IPS-20b (cell line): ENCODE measurements around the gene MAP2K7.
A peak's percentile ranks its signal among the peaks of the same experiment; 100 is the strongest.
"Not testable (repeated sequence)": the region's sequence is repeated elsewhere in the genome, so short reads cannot be mapped to it uniquely, and the experiment has no call there.

Source experiments
- H3K27ac ChIP-seq: one replicate; pipeline ENCODE4 v1.5.1; 2013; ENCODE audit warnings: low read length
- H3K27me3 ChIP-seq: 2 replicates; pipeline ENCODE4 v1.6.1; 2013; ENCODE audit warnings: mild to moderate bottlenecking, low read length, inconsistent platforms; ENCODE audit not compliant: insufficient read depth
- H3K36me3 ChIP-seq: 2 replicates; pipeline ENCODE4 v1.6.1; 2013; ENCODE audit warnings: low read depth, mild to moderate bottlenecking, inconsistent platforms, low read length, moderate library complexity; ENCODE audit not compliant: insufficient read depth
- H3K4me1 ChIP-seq: 2 replicates; pipeline ENCODE4 v1.6.1; 2013; ENCODE audit warnings: mild to moderate bottlenecking, control low read depth, inconsistent platforms, low read length, moderate library complexity; ENCODE audit not compliant: insufficient read depth
- H3K4me3 ChIP-seq: 2 replicates; pipeline ENCODE4 v1.5.1; 2013; ENCODE audit warnings: mild to moderate bottlenecking, low read length, inconsistent platforms
- H3K9ac ChIP-seq: 2 replicates; pipeline ENCODE4 v1.6.1; 2013; ENCODE audit warnings: low read depth, mild to moderate bottlenecking, inconsistent platforms, low read length, moderate library complexity
- H3K9me3 ChIP-seq: 2 replicates; pipeline ENCODE4 v1.6.1; 2013; ENCODE audit warnings: mild to moderate bottlenecking, low read depth, low read length, inconsistent platforms; ENCODE audit not compliant: insufficient read depth

Gene MAP2K7

GRCh38 chr19:7913652-7914051, 10.0 kb downstream of the MAP2K7 start:
- Histone ChIP-seq H3K4me1 (no peaks in the 10 kb centered on the region), H3K27ac (no peak overlapping the region), H3K4me3 (no peak overlapping the region), H3K27me3 (peaks cover 45% of the 10 kb centered on the region), H3K9me3 (no peaks in the 10 kb centered on the region), H3K36me3 (peaks cover 20% of the 10 kb centered on the region), H3K9ac (no peak overlapping the region)

DNA sequence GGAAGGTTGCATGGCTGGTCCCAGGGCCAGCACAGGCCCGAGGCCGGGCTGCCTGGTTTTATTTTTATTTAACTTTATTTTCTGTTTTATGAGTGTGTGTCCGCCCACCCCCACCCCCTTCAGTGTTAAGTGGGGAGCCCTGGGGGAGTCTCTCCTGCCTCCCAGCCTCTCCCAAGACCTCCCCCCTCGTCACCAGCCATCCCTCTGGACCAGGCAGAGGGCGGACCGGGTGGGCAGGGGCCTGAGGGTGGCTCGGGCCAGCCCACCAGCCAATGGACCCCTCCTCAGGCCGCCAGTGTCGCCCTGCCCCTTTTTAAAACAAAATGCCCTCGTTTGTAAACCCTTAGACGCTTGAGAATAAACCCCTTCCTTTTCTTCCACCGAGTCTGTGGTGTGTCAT, 10.4 kb downstream of the MAP2K7 start:
- Histone ChIP-seq H3K4me1 (no peaks in the 10 kb centered on the region), H3K9me3 (no peaks in the 10 kb centered on the region), H3K27me3 (peaks cover 50% of the 10 kb centered on the region), H3K36me3 (peaks cover 20% of the 10 kb centered on the region), H3K9ac (no peak overlapping the region), H3K4me3 (no peak overlapping the region), H3K27ac (no peak overlapping the region)

GRCh38 chr19:7914598-7915045, 10.9 kb downstream of the MAP2K7 start, which contains the start of gene TGFBR3L:
TGFBR3L (plus strand) TSS chr19:7914830.
- Histone ChIP-seq H3K36me3 (peaks cover 20% of the 10 kb centered on the region), H3K9ac (no peak within 1 kb of the TSS), H3K27me3 (peaks cover 52% of the 10 kb centered on the region), H3K9me3 (no peaks in the 10 kb centered on the region), H3K4me3 (no peak within 1 kb of the TSS; the same call in 1 of the 2 replicates), H3K27ac (no peak within 1 kb of the TSS), H3K4me1 (no peaks in the 10 kb centered on the region; the same call in 1 of the 2 replicates)

DNA sequence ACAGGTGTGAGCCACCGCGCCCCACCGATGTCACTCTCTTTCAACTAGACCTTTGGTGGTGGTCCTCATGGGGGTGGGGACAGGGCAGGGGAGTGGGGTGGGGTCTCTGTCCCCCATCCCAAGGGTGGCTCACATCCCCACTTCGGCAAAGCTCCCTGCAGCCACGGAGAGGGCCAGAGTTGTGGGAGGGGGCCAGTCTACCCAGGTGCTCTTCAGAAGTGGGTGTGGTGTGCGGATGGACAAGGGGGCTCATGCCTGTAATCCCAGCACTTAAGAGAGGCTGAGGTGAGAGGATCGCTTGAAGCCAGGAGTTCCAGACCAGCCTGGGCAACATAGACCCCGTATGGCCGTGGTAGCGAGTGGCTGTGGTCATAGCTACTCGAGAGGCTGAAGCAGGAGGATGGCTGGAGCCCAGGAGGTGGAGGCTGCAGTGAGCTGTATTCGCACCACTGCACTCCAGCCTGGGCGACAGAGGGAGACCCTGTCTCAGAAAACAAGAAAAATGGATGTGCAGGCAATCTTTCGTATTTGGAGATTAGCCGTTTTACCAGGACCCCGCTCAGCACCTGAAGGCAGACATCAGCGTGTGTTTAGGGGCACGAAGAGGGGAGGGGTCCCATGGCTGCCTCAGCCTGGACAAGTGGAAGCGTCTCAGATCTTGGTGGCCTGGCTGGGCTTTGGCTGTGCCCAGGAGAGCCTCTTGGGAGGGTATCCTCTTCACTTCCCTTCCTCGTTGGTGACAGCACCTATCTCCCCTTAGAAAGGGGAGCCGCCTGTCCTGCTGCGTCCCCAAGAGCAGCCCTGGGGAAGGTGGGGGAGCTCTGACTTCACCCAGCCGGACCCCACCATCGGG, 11.8 kb downstream of the MAP2K7 start:
- peaks cover 52% of the 10 kb centered on the region for H3K27me3 ChIP-seq
- H3K9me3 ChIP-seq: no peaks in the 10 kb centered on the region
- H3K4me1 ChIP-seq: no peaks in the 10 kb centered on the region; the same call in 1 of the 2 replicates
- H3K9ac ChIP-seq: no peak overlapping the region
- no peak overlapping the region for H3K27ac ChIP-seq
- H3K4me3 ChIP-seq: peak overlapping the region; percentile 47; the same call in 1 of the 2 replicates
- peaks cover 16% of the 10 kb centered on the region for H3K36me3 ChIP-seq

GRCh38 chr19:7916103-7916954, 12.7 kb downstream of the MAP2K7 start:
- Histone ChIP-seq H3K27me3 (peaks cover 52% of the 10 kb centered on the region), H3K4me1 (no peaks in the 10 kb centered on the region; the same call in 1 of the 2 replicates), H3K36me3 (peaks cover 9% of the 10 kb centered on the region), H3K4me3 (peak overlapping the region; percentile 65; the same call in 1 of the 2 replicates), H3K9ac (no peak overlapping the region), H3K27ac (no peak overlapping the region), H3K9me3 (no peaks in the 10 kb centered on the region)

GRCh38 chr19:7916955-7917266, 13.2 kb downstream of the MAP2K7 start:
- Histone ChIP-seq H3K27me3 (peaks cover 52% of the 10 kb centered on the region), H3K36me3 (peaks cover 4% of the 10 kb centered on the region; the same call in 1 of the 2 replicates), H3K27ac (no peak overlapping the region), H3K4me3 (peak overlapping the region; percentile 65), H3K9ac (no peak overlapping the region; the same call in 1 of the 2 replicates), H3K9me3 (no peaks in the 10 kb centered on the region), H3K4me1 (no peaks in the 10 kb centered on the region; the same call in 1 of the 2 replicates)

- no peaks in the 10 kb centered on the region; the same call in 1 of the 2 replicates for H3K4me1 ChIP-seq
- H3K9ac ChIP-seq: no peak overlapping the region
- peaks cover 52% of the 10 kb centered on the region for H3K27me3 ChIP-seq
- H3K9me3 ChIP-seq: no peaks in the 10 kb centered on the region
- no peak overlapping the region for H3K27ac ChIP-seq
- peak overlapping the region; percentile 65 for H3K4me3 ChIP-seq
- H3K36me3 ChIP-seq: peaks cover 7% of the 10 kb centered on the region; the same call in 1 of the 2 replicates
Measured at GRCh38 chr19:7917267-7918061, 13.8 kb downstream of the MAP2K7 start.

DNA sequence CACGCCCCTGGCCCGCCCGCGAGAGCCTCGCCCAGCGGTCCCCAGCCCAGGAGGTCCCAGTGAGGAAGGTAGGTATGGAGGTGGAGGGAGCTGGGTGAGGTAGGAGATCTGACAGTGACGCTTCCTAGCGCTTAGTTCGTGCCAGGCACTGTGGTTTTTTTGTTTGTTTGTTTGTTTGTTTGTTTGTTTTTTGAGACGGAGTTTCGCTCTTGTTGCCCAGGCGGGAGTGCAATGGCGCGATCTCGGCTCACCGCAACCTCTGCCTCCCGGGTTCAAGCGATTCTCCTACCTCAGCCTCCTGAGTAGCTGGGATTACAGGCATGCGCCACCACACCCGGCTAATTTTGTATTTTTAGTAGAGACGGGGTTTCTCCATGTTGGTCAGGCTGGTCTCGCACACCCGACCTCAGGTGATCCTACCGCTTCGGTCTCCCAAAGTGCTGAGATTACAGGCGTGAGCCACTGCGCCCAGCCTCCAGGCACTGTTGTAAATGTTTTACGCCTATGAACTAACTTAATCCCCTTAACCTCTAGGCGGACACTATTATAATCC, 14.5 kb downstream of the MAP2K7 start:
- not testable (repeated sequence) for H3K9me3 ChIP-seq, H3K27ac ChIP-seq, H3K4me1 ChIP-seq, H3K9ac ChIP-seq, H3K36me3 ChIP-seq
- Histone ChIP-seq H3K27me3 (peaks cover 52% of the 10 kb centered on the region), H3K4me3 (peak overlapping the region; percentile 49)

- Histone ChIP-seq H3K27me3 (peaks cover 52% of the 10 kb centered on the region), H3K4me3 (no peak overlapping the region), H3K36me3 (peaks cover 7% of the 10 kb centered on the region; the same call in 1 of the 2 replicates), H3K9me3 (no peaks in the 10 kb centered on the region), H3K27ac (no peak overlapping the region), H3K9ac (no peak overlapping the region), H3K4me1 (no peaks in the 10 kb centered on the region; the same call in 1 of the 2 replicates)
Measured at GRCh38 chr19:7918615-7919421, 15.1 kb downstream of the MAP2K7 start.
